Large intestine (tissue), 3 donors: ENCODE results near the gene OR4K13. TPM values are rescaled to one million over a fixed set of nuclear protein-coding genes. Genes with fewer than 3 reads are reported as not detected.

Experiments
- DNase-seq, 2 donors: peaks; one replicate each; pipeline versions ENCODE4 v3.0.0 to v3.0.0-alpha.2; 2013
- H3K27ac ChIP-seq: one replicate; pipeline ENCODE4 v1.5.1; 2013; ENCODE audit warnings: low read length
- H3K27me3 ChIP-seq: 2 replicates; pipeline ENCODE4 v1.6.1; 2013; ENCODE audit warnings: low read length; ENCODE audit not compliant: control insufficient read depth, insufficient read depth
- H3K36me3 ChIP-seq: 2 replicates; pipeline ENCODE4 v1.6.1; 2013; ENCODE audit warnings: low read length; ENCODE audit not compliant: control insufficient read depth, insufficient read depth
- H3K4me1 ChIP-seq: one replicate; pipeline ENCODE4 v1.6.1; 2013; ENCODE audit warnings: low read length; ENCODE audit not compliant: control insufficient read depth, insufficient read depth
- H3K4me3 ChIP-seq: one replicate; pipeline ENCODE4 v1.5.1; 2013; ENCODE audit warnings: low read length
- H3K9me3 ChIP-seq: one replicate; pipeline ENCODE4 v1.6.1; 2013; ENCODE audit warnings: mild to moderate bottlenecking, low read depth, low read length, moderate library complexity; ENCODE audit not compliant: control insufficient read depth
- WGBS: methylation state at CpG from one replicate; pipeline ENCODE4 v1.1.5; 2013; ENCODE audit warnings: low lambda C conversion rate; ENCODE audit not compliant: insufficient coverage; 5-methylcytosine and 5-hydroxymethylcytosine counted together
- polyA plus RNA-seq: library from polyadenylated mRNA; unstranded; fragments of 120-200 nt; gene quantifications from one replicate; pipeline ENCODE4 v1.2.1, GENCODE V29; 2013

OR4K13 gene
- polyA plus RNA-seq, 1 donor: not detected

DNA sequence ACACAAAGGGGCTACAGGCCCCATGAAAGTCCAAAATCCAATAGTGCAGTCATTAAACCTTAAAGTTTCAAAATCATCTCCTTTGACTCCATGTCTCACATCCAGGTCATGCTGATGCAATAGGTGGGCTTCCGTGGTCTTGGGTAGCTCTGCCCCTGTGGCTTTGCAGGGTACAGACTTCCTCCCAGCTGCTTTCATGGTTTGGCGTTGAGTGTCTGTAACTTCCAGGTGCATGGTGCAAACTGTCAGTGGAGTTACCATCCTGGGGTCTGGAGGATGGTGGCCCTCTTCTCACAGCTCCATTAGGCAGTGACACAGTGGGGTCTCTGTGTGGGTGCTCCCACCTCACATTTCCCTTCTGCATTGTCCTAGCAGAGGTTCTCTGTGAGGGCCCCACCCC, 42.4 kb downstream of the OR4K13 start:
- no peak overlapping the region for H3K4me3 ChIP-seq
- H3K27ac ChIP-seq: no peak overlapping the region
- DNase-seq: no peak
- H3K27me3 ChIP-seq: no peaks in the 10 kb centered on the region
- no peaks in the 10 kb centered on the region for H3K36me3 ChIP-seq
- H3K9me3 ChIP-seq: no peaks in the 10 kb centered on the region
- WGBS: no CpG with 5 or more reads among the region's 2 CpGs
- no peaks in the 10 kb centered on the region for H3K4me1 ChIP-seq

Other genes with a start within 250 kb of the OR4K13 start
- gene OR4N2, start 232.3 kb downstream of the OR4K13 start, polyA plus RNA-seq: not detected
- gene OR4K2, start 160.9 kb downstream of the OR4K13 start, polyA plus RNA-seq: not detected
- not detected for gene OR4K5, start 115.4 kb downstream of the OR4K13 start, polyA plus RNA-seq
- gene OR4K1, start 105.1 kb downstream of the OR4K13 start, polyA plus RNA-seq: not detected
- not detected for gene OR4K15, start 60.4 kb downstream of the OR4K13 start, polyA plus RNA-seq
- gene OR4Q2, start 33.9 kb downstream of the OR4K13 start, polyA plus RNA-seq: not detected
- not detected for gene OR4K14, start 16.7 kb downstream of the OR4K13 start, polyA plus RNA-seq
- not detected for gene OR4L1, start 24.0 kb upstream of the OR4K13 start, polyA plus RNA-seq
- not detected for gene OR4K17, start 74.7 kb upstream of the OR4K13 start, polyA plus RNA-seq
- gene OR4N5, start 102.8 kb upstream of the OR4K13 start, polyA plus RNA-seq: not detected
- not detected for gene OR11G2, start 154.9 kb upstream of the OR4K13 start, polyA plus RNA-seq
- gene OR11H6, start 187.7 kb upstream of the OR4K13 start, polyA plus RNA-seq: not detected
- 0.34 TPM for gene OR11H7, start 192.9 kb upstream of the OR4K13 start, polyA plus RNA-seq
- not detected for gene OR11H4, start 203.2 kb upstream of the OR4K13 start, polyA plus RNA-seq